Central memory CD8-positive, alpha-beta T cell (primary cell): ENCODE data around the gene NLRP10.

Source experiments
- ATAC-seq: fragments of 150-1000 bp; cut with Tn5 transposase; replicated peaks from 2 replicates; pipeline ENCODE4 v1.10.0; 2022; ENCODE audit warnings: mild to moderate bottlenecking, moderate FRiP score, moderate number of reproducible peaks; ENCODE audit not compliant: poor library complexity, severe bottlenecking; ENCODE audit errors: extremely low read depth
- DNase-seq, 2 donors: peaks; one replicate each; pipeline ENCODE4 v3.0.0; 2021; ENCODE audit warnings: low spot score in 2 of 2
- H3K27ac Mint-ChIP-seq: one replicate; pipeline ENCODE4 v1.8.0; 2022; ENCODE audit warnings: low read depth, mild to moderate bottlenecking, moderate library complexity, mixed read lengths
- H3K27me3 Mint-ChIP-seq: one replicate; pipeline ENCODE4 v1.8.0; 2022; ENCODE audit warnings: mixed read lengths
- H3K36me3 Mint-ChIP-seq: one replicate; pipeline ENCODE4 v1.8.0; 2022; ENCODE audit warnings: mild to moderate bottlenecking, moderate library complexity, mixed read lengths; ENCODE audit not compliant: insufficient read depth
- H3K4me1 Mint-ChIP-seq: one replicate; pipeline ENCODE4 v1.8.0; 2022; ENCODE audit warnings: mixed read lengths
- H3K4me3 Mint-ChIP-seq: one replicate; pipeline ENCODE4 v1.8.0; 2022; ENCODE audit warnings: mild to moderate bottlenecking, moderate library complexity, mixed read lengths
- H3K9me3 Mint-ChIP-seq: one replicate; pipeline ENCODE4 v1.8.0; 2022; ENCODE audit warnings: mixed read lengths

Gene NLRP10

DNA sequence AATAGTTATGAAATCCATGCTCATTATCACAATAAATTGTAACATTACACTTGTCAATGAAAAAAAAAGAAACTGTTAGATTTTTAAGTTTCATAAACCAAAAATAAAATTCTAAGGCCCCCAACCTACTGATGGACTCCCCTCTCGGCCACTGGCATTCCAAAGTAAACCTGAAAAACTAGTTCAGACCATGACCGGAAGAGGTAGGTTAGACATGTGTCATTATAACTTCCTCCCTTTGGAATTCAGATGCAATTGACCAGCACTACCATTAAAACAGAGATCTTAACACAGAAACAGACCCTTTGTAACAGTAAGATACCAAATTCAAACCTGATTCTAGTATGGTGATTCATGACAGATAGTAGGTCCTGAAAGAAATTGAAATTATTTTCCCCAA lies 47.1 kb downstream of the NLRP10 start:
- H3K4me3 Mint-ChIP-seq, result no peak overlapping the region
- ATAC-seq (no peak), DNase-seq (no peak)
- no peaks in the 10 kb centered on the region for H3K9me3 Mint-ChIP-seq
- H3K4me1 Mint-ChIP-seq, result no peaks in the 10 kb centered on the region
- H3K27me3 Mint-ChIP-seq, result peaks cover 39% of the 10 kb centered on the region
- no peaks in the 10 kb centered on the region for H3K36me3 Mint-ChIP-seq
- no peak overlapping the region for H3K27ac Mint-ChIP-seq
